Activated naive CD4-positive, alpha-beta T cell (primary cell): ENCODE measurements around the gene TWF1.
A peak's percentile ranks its signal among the peaks of the same experiment; 100 is the strongest.
"Not testable (repeated sequence)": the region's sequence is repeated elsewhere in the genome, so short reads cannot be mapped to it uniquely, and the experiment has no call there.

Source experiments
- DNase-seq, 4 experiments: peaks; one replicate each; lab custom pipeline; 2025; lab: John Stamatoyannopoulos, UW

The TWF1 gene

GRCh38 chr12:43805860-43806736 lies at the start of gene TWF1:
Gene TWF1, minus strand, starts transcription at chr12:43806317. Its CDS starts 72 bp downstream, at chr12:43806245.
- peak; percentile 64 to 80 (median 74) for DNase-seq

DNA sequence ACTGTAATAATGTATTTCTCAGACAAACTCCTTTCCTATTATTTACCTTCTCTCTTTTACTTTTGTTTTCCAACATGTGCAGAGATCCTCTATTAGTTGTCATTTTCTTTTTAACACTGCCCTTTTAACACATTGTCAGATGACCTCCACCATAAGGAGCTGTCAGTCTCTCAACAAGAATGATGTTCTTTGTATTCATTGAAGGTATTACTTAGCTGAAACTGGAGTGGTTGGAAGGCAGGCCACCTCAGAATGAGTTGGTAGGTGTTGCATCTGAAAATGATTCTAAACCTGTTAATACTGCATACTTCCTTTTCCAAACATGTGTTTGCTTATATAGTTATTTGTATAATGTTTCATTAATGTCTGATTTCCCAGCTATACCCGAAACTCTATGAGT lies 46.6 kb upstream of the TWF1 start:
- DNase-seq, result no peak

DNA sequence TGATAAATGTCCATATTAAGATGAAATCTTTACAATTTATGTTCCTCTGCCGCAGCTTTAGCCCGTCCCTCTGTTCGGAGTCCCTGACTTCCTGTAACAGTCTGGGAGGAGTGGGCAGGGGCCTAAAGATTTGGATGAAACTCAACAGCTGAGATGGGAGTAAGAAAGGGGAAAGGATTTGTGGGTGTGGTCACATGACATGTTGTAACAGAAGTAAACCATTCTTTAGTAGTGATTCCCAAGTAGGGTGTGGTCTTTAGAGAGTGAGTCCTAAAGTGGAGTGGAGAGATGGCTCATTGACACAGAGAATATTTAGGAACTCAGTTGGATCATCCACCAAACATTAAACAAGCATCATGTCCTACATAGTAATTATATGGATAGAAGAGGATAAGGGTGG lies 42.7 kb upstream of the TWF1 start:
- DNase-seq, result no peak

DNA sequence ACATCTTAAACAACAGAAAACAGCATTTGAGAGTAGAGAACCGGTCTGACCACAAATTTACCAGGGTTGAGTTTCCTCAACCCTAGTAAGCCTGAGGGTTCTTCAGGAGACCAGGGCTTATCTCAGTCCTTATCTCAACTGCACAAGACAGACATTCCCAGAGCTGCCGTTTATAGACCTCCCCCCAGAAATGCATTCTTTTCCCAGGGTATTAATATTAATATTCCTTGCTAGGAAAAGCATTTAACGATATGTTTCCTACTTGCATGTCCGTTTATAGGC lies 42.0 kb upstream of the TWF1 start:
- DNase-seq, result no peak

GRCh38 chr12:43847425-43848225 lies 41.5 kb upstream of the TWF1 start:
- not testable (repeated sequence) for DNase-seq

GRCh38 chr12:43842259-43842658 lies 36.1 kb upstream of the TWF1 start:
- no peak for DNase-seq

GRCh38 chr12:43841253-43841652 lies 35.1 kb upstream of the TWF1 start:
- DNase-seq, result no peak

DNA sequence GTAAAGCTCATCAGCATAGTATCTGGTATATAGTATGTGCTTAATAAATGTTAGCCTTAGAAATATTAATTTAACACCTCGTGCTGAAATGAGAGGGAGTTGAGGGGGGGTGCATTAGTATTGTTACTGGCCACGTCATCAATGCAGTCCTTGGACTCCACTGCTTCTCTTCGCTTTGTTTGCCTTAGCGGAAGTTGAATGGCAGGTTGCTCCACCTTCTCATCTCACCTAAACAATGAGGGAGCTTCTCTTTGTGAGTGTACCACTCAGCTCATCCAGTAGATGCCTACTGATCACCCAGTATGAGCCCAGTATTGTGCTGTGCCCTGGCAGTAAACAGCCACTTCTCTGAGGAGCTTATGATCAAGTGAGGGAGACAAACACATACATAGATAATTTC lies 34.2 kb upstream of the TWF1 start:
- DNase-seq, result no peak

DNA sequence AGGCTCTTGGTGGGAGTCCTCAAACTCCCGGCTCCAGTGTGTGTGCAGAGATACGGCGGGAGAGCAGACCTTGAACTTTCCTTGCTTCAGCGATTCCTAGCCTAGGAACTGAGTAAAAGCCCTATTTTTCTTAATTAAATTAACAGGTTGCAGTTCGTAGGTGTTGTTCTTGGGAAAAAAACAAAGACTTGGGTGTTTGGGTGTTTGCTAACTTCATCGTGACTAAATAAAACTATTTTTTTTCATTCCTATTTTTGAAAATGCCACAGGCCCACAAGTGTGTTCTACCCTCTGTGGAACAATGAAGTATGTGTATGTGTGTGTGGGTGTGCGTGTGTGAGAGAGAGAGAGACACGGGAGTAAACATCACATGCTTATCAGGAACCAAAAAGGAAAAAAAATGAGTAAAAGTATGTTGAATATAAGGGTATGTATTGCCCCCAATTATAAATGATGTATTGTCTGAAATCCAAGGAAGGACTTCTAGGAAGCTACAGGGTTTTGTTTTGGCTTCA lies 30.4 kb upstream of the TWF1 start:
- no peak for DNase-seq

DNA sequence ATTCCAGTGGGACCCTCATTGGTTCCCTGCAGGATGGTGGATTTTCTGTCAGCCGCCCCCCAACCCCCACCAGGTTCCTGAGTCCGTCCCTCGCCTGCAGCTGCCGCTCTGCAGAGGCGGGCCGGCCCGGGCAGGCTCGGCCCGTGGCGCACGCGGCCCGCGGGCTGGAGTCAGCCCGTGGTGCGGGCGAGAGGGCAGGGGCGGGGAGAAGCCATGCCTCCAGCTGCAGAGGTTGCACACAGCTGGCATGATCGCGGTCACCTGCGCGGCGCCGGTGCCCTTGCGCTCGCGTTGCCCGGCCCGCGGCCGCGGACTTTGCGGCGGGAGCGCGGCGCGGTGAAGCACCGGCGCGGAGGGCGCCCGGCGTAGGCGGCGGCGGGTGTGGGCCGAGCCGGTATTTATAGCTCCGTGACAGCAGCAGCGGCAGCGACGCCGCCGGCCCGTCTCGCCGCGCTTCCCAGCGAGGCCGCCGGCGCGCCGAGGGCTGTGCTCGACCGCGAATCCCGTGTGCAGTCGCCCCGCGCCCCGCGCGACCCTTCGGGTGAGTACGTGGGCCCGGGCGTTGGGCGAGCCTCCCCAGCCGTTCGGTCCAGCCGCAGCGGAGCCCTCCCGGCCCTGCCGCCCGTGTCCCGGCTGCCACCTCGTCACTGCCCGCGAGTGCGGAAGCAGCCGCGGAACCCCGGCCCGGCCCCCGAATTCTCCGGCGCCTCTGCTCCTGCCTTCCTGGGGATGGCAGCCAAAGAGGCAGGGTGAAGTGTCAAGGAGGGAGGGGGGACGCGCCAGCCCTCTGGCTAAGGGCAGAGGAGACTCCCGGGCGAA lies 29.7 kb upstream of the TWF1 start, which contains the start of gene TMEM117:
TSS of gene TMEM117 (plus strand) at position 426 of the 819 bp plus-strand sequence.
- DNase-seq, result peak; percentile 13 to 47 (median 31)

- DNase-seq, result no peak
Measured at GRCh38 chr12:43835264-43835655, 29.1 kb upstream of the TWF1 start.

DNA sequence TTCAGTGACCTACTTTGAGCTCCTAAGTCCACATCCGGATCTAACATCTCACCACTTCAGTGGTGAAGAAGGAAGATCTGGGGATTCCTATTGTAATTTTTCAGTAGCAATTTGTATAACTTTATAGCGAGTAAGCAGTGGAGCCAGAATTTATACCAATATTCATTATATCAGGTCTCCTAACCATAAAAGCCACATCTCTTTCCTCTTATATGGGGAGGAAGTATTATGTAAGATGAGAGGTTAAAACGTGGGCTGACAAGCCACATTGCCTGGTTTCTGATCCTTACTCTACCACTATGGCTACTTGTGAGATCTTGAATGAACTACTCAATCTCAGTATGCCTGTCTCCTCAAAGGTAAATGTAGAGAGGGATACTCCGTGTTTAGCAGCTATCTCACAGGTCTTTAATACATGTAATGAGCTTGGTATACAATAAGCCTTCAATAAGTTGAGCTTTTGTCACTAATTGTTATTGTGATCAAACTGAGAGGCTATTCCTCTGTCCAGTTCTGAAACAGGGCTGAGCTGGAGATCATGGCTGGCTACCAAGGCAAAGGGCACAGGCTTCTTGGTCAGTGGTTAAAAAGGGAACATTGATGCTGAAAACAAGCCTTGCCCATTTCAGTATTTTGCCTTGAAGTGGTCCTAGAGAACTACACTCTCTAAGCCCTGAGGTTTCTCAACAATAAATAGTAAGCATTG lies 26.5 kb upstream of the TWF1 start:
- DNase-seq, result no peak

- DNase-seq, result no peak
Measured at GRCh38 chr12:43827093-43827492, 21.0 kb upstream of the TWF1 start.

DNA sequence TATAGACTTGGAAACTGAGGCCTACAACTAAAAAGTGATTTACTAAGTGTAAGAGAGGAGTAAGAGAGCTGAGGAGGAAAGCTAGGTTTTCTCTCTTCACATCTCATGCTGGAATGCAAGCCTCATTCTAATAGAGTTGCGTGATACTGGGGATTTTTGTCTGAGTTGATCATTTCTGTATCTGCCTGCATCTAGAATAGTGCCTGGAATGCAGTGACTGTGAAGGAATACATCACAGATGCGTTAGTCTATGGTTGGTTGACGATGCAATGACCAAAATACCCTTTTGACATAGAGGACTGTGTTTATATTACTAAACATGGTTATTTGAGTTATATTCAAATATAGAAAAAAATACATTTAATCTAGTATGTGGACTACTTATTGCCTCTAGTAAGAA lies 20.6 kb upstream of the TWF1 start:
- no peak for DNase-seq

DNA sequence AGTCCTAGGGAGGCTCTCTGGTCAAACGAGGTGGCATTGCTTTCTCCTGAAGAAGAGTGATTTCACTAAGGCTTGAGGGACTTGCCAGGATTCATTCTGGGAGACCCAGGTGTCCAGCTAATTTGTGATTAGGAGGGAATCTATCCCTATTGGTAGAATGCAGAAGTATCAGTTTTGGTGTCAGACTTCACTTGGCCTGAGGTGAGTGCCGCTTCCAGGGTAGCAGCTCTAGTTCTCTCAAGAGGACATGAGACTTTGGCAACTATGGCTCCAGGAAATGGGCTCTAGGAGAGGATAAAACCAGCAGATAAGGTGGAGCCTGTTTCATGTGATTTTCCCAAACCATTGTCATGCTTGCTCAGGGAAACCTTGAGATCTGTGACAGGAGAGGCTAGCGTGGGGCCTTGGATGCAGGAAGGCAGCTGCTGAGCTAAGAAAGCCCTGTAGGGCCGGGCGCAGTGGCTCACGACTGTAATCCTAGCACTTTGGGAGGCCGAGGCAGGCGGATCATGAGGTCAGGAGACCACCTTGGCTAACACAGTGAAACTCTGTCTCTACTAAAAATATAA lies 18.2 kb upstream of the TWF1 start:
- no peak for DNase-seq

DNA sequence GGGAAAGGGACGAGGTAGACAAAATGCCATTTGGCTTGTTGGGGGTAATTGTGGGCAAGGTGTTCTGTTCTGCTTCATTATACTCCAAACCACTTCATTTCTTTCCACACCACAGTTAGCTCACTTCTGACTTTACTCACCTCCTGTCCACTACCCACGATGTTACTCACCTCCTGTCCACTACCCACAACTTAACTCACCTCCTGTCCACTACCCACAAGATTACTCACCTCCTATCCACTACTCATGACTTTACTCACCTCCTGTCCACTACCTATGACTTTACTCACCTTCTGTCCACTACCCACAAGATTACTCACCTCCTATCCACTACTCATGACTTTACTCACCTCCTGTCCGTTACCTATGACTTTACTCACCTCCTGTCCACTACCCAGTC lies 10.1 kb upstream of the TWF1 start:
- DNase-seq, result no peak

- DNase-seq, result no peak
Measured at GRCh38 chr12:43815416-43815815, 9.3 kb upstream of the TWF1 start.

DNA sequence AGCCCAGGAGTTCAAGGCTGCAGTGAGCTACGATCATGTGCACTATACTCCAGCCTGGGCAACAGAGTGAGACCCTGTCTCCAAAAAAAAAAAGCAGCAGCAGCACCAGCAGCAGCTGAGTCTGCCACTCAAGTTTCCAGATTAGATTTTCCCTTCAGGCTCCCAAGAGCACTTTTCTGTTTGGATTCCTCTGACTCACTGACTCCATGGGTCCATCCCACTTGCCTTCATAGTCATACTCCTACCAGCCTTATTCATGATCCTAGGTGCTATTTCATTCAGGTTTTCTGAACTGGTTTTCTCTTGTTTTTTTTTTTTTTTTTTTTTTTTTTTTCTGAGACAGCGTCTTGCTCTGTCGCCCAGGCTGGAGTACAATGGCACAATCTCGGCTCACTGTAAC lies 6.8 kb upstream of the TWF1 start:
- DNase-seq, result no peak

- no peak for DNase-seq
Measured at GRCh38 chr12:43812057-43812456, 5.9 kb upstream of the TWF1 start.

DNA sequence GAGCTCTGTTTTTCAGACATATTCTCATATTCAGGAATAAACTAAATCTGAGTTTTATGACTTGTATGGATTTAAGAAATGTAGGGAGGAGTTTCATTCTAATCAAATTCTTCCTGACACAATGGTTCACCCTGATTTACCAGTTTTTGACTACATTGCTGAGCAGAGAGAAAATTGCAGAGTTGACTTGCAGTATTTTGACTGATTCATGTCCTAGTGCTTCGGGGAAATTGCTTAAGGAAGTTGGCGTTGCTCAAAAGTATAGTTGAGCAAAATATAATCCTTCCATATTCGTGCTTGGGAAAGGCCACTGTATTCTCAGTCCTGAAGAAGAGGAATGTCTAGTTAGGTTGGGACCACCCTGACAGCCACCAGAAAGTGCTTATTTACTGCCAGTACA lies 1.3 kb upstream of the TWF1 start:
- DNase-seq, result no peak

- no peak for DNase-seq
Measured at GRCh38 chr12:43806737-43807072, 588 bp upstream of the TWF1 start.
